ENCODE results near the gene C15orf62. TPM values are rescaled to one million over a fixed set of nuclear protein-coding genes. Genes with fewer than 3 reads are reported as not detected.

C15orf62 gene
- total and polyA plus RNA-seq, 2 donors (not counting 1 experiment from before 2014, with no cell fraction given): 0.02 to 0.17 TPM

DNA sequence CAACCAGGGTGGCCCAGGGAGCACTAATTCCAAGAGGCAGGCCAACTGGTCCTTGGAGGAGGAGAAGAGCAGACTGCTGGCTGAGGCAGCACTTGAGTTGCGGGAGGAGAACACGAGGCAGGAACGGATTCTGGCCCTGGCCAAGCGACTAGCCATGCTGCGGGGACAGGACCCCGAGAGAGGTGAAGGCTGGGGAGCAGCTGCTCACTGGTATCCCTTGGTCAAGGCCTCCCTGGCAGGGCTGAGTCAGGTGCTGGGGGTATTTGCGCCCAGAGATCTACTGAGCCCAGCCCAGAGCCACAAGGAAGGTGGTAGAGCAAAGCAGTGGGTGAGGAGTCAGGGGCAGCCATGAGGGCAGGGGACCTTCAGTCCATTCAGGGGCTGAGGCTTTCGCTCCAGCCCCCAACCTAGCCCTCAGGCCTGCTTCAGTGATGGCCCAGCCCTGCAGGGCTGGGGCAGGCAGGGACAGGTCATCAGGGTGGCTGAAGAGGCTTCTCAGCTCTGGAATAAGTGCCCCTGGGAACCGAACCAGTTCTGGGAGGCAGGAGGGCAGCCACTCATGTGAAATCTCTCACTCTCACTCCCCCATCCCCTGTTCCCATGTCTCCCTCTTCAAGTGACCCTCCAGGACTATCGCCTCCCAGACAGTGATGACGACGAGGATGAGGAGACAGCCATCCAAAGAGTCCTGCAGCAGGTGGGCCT, 43.1 kb downstream of the C15orf62 start:
- peaks cover 12% of the 10 kb centered on the region for H3K36me3 ChIP-seq (ENCODE audit: control insufficient read depth, insufficient read depth, low read length)
- peaks cover 2% of the 10 kb centered on the region for H3K79me2 ChIP-seq (ENCODE audit: control insufficient read depth, insufficient read depth, low read length)
- H3K27me3 ChIP-seq (ENCODE audit: control insufficient read depth, insufficient read depth, low read length): no peaks in the 10 kb centered on the region
- no peaks in the 10 kb centered on the region for H3K4me1 ChIP-seq (ENCODE audit: control insufficient read depth, extremely low read depth, insufficient read depth, low read length)
- no peak overlapping the region for H3K9ac ChIP-seq (ENCODE audit: insufficient read depth, low read length)
- H2AFZ ChIP-seq (ENCODE audit: low read length): no peak overlapping the region
- no peak overlapping the region for H3K4me3 ChIP-seq (replicated peaks in 1 of 4; ENCODE audit: control extremely low read depth in 1 of 4, insufficient read depth in 1 of 4, low read depth in 3 of 4, low read length in 4 of 4)
- TF ChIP-seq, protein P1, sequence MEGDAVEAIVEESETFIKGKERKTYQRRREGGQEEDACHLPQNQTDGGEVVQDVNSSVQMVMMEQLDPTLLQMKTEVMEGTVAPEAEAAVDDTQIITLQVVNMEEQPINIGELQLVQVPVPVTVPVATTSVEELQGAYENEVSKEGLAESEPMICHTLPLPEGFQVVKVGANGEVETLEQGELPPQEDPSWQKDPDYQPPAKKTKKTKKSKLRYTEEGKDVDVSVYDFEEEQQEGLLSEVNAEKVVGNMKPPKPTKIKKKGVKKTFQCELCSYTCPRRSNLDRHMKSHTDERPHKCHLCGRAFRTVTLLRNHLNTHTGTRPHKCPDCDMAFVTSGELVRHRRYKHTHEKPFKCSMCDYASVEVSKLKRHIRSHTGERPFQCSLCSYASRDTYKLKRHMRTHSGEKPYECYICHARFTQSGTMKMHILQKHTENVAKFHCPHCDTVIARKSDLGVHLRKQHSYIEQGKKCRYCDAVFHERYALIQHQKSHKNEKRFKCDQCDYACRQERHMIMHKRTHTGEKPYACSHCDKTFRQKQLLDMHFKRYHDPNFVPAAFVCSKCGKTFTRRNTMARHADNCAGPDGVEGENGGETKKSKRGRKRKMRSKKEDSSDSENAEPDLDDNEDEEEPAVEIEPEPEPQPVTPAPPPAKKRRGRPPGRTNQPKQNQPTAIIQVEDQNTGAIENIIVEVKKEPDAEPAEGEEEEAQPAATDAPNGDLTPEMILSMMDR (conservative IDR thresholded peaks at IDR 0.05 in 1 of 2, IDR thresholded peaks at IDR 0.05 in 1 of 2; ENCODE audit: low read depth in 1 of 2, low read length in 2 of 2): no peak
- TF ChIP-seq EZH2 (IDR thresholded peaks at IDR 0.05; ENCODE audit: low read length, missing control alignments): no peak
- no peak for DNase-seq (ENCODE audit: low read depth in 2 of 2)
- no peaks in the 10 kb centered on the region for H3K9me3 ChIP-seq (ENCODE audit: control insufficient read depth, insufficient read depth, low read depth, low read length)
- H4K20me1 ChIP-seq (ENCODE audit: control insufficient read depth, extremely low read depth, insufficient read depth, low read length): no peaks in the 10 kb centered on the region
- H3K4me2 ChIP-seq (ENCODE audit: extremely low read depth, insufficient read depth, low read length): no peak overlapping the region
- H3K27ac ChIP-seq (ENCODE audit: insufficient read depth, low read length): no peak overlapping the region

DNA sequence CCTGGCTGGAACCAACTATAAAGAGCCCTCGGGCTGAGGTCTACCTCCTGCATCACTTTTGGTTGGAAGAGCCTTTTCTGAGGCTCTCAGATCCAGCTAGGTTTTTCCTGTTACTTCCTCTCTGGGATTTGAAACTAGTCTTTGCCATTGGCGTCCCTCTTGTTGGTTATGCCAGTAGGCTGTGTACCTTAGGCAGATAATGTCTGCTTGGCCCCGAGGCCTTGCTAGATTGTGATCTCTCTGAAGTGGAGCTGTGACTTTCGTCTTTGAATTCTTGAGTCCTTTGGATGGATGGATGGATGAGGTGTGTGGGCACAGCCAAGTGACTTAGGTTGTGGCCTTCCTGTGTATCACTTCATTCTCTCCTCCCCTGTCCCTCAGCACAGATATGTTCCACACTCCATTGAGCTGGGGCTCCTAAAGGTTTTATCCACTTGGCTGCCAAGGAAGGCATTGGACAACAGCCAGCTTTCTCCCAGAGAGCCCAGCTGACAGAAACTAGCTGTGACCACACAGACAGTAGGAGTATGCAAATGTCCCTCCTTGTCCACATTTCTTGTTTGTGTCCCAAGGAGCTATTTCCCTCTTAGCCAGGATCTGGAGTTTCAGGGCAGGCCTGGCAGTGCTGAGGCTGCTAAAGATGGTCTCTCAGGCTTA, 45.4 kb downstream of the C15orf62 start:
- no peak overlapping the region for H3K4me2 ChIP-seq (ENCODE audit: extremely low read depth, insufficient read depth, low read length)
- H3K27me3 ChIP-seq (ENCODE audit: control insufficient read depth, insufficient read depth, low read length): no peaks in the 10 kb centered on the region
- H3K9ac ChIP-seq (ENCODE audit: insufficient read depth, low read length): no peak overlapping the region
- H2AFZ ChIP-seq (ENCODE audit: low read length): no peak overlapping the region
- H3K9me3 ChIP-seq (ENCODE audit: control insufficient read depth, insufficient read depth, low read depth, low read length): no peaks in the 10 kb centered on the region
- H3K4me1 ChIP-seq (ENCODE audit: control insufficient read depth, extremely low read depth, insufficient read depth, low read length): no peaks in the 10 kb centered on the region
- DNase-seq (ENCODE audit: low read depth in 2 of 2): peak; percentile 11 to 19
- H3K36me3 ChIP-seq (ENCODE audit: control insufficient read depth, insufficient read depth, low read length): peaks cover 8% of the 10 kb centered on the region
- no peak overlapping the region for H3K27ac ChIP-seq (ENCODE audit: insufficient read depth, low read length)
- no peak for TF ChIP-seq EZH2 (IDR thresholded peaks at IDR 0.05; ENCODE audit: low read length, missing control alignments)
- TF ChIP-seq, protein P1 (conservative IDR thresholded peaks at IDR 0.05 in 1 of 2, IDR thresholded peaks at IDR 0.05 in 1 of 2; ENCODE audit: low read depth in 1 of 2, low read length in 2 of 2): no peak
- H3K4me3 ChIP-seq (replicated peaks in 1 of 4; ENCODE audit: control extremely low read depth in 1 of 4, insufficient read depth in 1 of 4, low read depth in 3 of 4, low read length in 4 of 4): no peak overlapping the region
- no peaks in the 10 kb centered on the region for H3K79me2 ChIP-seq (ENCODE audit: control insufficient read depth, insufficient read depth, low read length)
- H4K20me1 ChIP-seq (ENCODE audit: control insufficient read depth, extremely low read depth, insufficient read depth, low read length): no peaks in the 10 kb centered on the region

DNA sequence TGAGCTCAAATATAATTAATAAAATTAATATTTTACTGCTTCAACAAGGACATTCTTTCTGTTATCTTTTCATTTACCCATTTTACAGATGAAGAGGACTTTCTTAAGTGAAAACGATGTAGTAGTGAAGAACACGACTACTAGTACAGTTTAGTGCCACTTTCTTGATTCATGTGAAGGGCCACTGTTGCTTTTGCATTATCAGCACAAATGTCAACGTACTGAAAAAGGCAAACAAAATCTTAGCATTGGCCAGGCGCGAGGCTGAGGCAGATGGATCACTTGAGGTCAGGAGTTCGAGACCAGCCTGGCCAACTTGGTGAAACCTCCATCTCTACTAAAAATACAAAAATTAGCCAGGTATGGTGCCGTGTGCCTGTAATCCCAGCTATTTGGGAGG, 49.3 kb downstream of the C15orf62 start:
- H2AFZ ChIP-seq (ENCODE audit: low read length): no peak overlapping the region
- H3K27ac ChIP-seq (ENCODE audit: insufficient read depth, low read length): no peak overlapping the region
- H3K27me3 ChIP-seq (ENCODE audit: control insufficient read depth, insufficient read depth, low read length): no peaks in the 10 kb centered on the region
- H3K36me3 ChIP-seq (ENCODE audit: control insufficient read depth, insufficient read depth, low read length): no peaks in the 10 kb centered on the region
- H3K4me3 ChIP-seq (replicated peaks in 1 of 4; ENCODE audit: control extremely low read depth in 1 of 4, insufficient read depth in 1 of 4, low read depth in 3 of 4, low read length in 4 of 4): no peak overlapping the region
- H3K4me2 ChIP-seq (ENCODE audit: extremely low read depth, insufficient read depth, low read length): no peak overlapping the region
- no peak overlapping the region for H3K9ac ChIP-seq (ENCODE audit: insufficient read depth, low read length)
- no peaks in the 10 kb centered on the region for H4K20me1 ChIP-seq (ENCODE audit: control insufficient read depth, extremely low read depth, insufficient read depth, low read length)
- no peaks in the 10 kb centered on the region for H3K9me3 ChIP-seq (ENCODE audit: control insufficient read depth, insufficient read depth, low read depth, low read length)
- TF ChIP-seq, protein P1 (conservative IDR thresholded peaks at IDR 0.05 in 1 of 2, IDR thresholded peaks at IDR 0.05 in 1 of 2; ENCODE audit: low read depth in 1 of 2, low read length in 2 of 2): no peak
- TF ChIP-seq EZH2 (IDR thresholded peaks at IDR 0.05; ENCODE audit: low read length, missing control alignments): no peak
- H3K4me1 ChIP-seq (ENCODE audit: control insufficient read depth, extremely low read depth, insufficient read depth, low read length): no peaks in the 10 kb centered on the region
- H3K79me2 ChIP-seq (ENCODE audit: control insufficient read depth, insufficient read depth, low read length): no peaks in the 10 kb centered on the region
- DNase-seq (ENCODE audit: low read depth in 2 of 2): no peak

Data from fibroblast of lung (primary cell).